SK-N-MC (cell line): ENCODE measurements around the gene HOXA9.

ENCODE experiments used
- EZH2 ChIP-seq: fragments of 200-600 bp; sonication (generic); IDR thresholded peaks from one replicate; pipeline ENCODE4 v1.6.1; 2017; ENCODE audit warnings: antibody characterized with exemption
- FOXP2 ChIP-seq: optimal IDR thresholded peaks from 2 replicates; pipeline ENCODE3; 2011; ENCODE audit warnings: mild to moderate bottlenecking, moderate library complexity; ENCODE audit not compliant: insufficient read depth; ENCODE audit errors: extremely low read length, control extremely low read depth
- POLR2AphosphoS5 ChIP-seq: IDR thresholded peaks from 2 replicates; pipeline ENCODE4 v1.6.1; 2012; ENCODE audit warnings: mild to moderate bottlenecking, low read depth, low read length, borderline replicate concordance

- TF ChIP-seq EZH2, result no peak
- no peak for TF ChIP-seq POLR2AphosphoS5
- no peak for TF ChIP-seq FOXP2
These were observed 37.5 kb upstream of the HOXA9 start for GRCh38 chr7:27202862-27203134.
